Prostate gland (tissue), 2 donors: Measurements from ENCODE around the gene NEK10. TPM values are rescaled to one million over a fixed set of nuclear protein-coding genes. Genes with fewer than 3 reads are reported as not detected.

Experiments used
- DNase-seq: peaks from one replicate; pipeline ENCODE4 v3.0.0-alpha.2; 2019; ENCODE audit warnings: low spot score
- H3K27ac ChIP-seq, 2 donors: fragments of 200-600 bp; sonication (generic); 2 replicates each; pipeline ENCODE4 v1.5.1; 2017 to 2019
- H3K27me3 ChIP-seq: fragments of 200-600 bp; sonication (generic); replicated peaks from 2 replicates; pipeline ENCODE4 v1.5.1; 2019; ENCODE audit not compliant: insufficient read depth
- H3K36me3 ChIP-seq, 2 donors: fragments of 200-600 bp; sonication (generic); 1 replicate in 1 of 2; 2 replicates in 1 of 2; pipeline versions ENCODE4 v1.5.1 to v1.8.1; 2017 to 2019
- H3K4me1 ChIP-seq: fragments of 200-600 bp; sonication (generic); replicated peaks from 2 replicates; pipeline ENCODE4 v1.5.1; 2019
- H3K4me3 ChIP-seq, 2 donors: fragments of 200-600 bp; sonication (generic); 2 replicates each; pipeline ENCODE4 v1.5.1; 2017 to 2019
- H3K9me3 ChIP-seq: fragments of 200-600 bp; sonication (generic); 2 replicates; pipeline ENCODE4 v1.5.1; 2017
- POLR2A ChIP-seq: fragments of 450-650 bp; IDR thresholded peaks from one replicate; pipeline ENCODE4 v1.6.1; 2016; ENCODE audit warnings: antibody characterized with exemption, mild to moderate bottlenecking
- POLR2AphosphoS5 ChIP-seq: sonication (generic); formaldehyde crosslinking; IDR thresholded peaks from one replicate; pipeline ENCODE4 v1.6.1; 2017; ENCODE audit warnings: antibody characterized with exemption
- WGBS: methylation state at CpG from one replicate; pipeline ENCODE4 v1.1.5; 2018; 5-methylcytosine and 5-hydroxymethylcytosine counted together
- intact Hi-C: fragments of 100-400 bp; cut with DNase I; formaldehyde crosslinking; loops from one replicate; pipeline ENCODE4 v1.14.2; 2022
- total RNA-seq, 2 donors: library from RNA; depleted of rRNA; stranded (reverse); fragments of >200 nt; gene quantifications; one replicate each; pipeline ENCODE4 v1.1.0, GENCODE V29; 2016
- TF ChIP-seq, protein P1 (sequence below), 4 experiments: fragments of 200-600 bp in 2 of 4; fragments of 450-650 bp in 2 of 4; sonication (generic) in 2 of 4; IDR thresholded peaks; 1 replicate in 3 of 4; 2 replicates in 1 of 4; pipeline ENCODE4 v1.5.1; 2016 to 2019; ENCODE audit warnings: antibody characterized with exemption in 4 of 4, mild to moderate bottlenecking in 2 of 4, moderate library complexity in 2 of 4

Gene NEK10
- total RNA-seq, 2 donors from 2014 or later = 8.9 to 9.1 TPM

DNA sequence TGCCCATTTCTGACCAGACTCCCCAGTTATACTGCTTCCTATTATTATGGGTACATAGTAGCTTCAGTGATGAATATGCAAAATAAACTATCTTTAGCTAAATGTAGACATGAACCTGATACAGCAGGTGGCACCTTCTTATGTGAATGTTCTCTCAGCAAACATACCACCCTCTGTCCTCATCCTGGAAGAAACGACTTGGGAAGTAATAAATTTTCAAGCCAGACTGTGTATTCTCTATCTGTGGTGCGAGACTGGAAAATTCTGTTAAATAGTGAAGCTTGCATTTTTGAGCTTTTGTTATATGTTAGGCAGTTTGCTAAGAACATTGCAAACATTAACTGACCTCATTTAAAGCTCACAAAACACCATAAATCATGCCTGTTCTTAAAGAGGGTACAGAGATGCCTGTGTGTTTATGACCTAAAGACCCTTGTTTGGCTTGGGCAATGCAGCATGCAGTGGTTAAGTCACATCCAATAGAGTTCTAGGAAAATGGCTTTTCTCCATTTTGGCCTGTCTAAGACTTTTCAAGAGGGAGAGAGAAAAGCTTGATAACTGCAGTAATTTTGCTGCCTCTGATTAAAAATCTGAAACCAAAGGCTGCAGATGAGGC, 287.1 kb downstream of the NEK10 start:
- Histone ChIP-seq H3K4me3 (no peak overlapping the region), H3K9me3 (no peaks in the 10 kb centered on the region), H3K27me3 (no peaks in the 10 kb centered on the region), H3K36me3 (no peaks in the 10 kb centered on the region), H3K27ac (no peak overlapping the region), H3K4me1 (no peaks in the 10 kb centered on the region)
- 15% methylated on average over 2 of the region's 2 CpGs for WGBS
- TF ChIP-seq POLR2AphosphoS5 = no peak
- TF ChIP-seq, protein P1, sequence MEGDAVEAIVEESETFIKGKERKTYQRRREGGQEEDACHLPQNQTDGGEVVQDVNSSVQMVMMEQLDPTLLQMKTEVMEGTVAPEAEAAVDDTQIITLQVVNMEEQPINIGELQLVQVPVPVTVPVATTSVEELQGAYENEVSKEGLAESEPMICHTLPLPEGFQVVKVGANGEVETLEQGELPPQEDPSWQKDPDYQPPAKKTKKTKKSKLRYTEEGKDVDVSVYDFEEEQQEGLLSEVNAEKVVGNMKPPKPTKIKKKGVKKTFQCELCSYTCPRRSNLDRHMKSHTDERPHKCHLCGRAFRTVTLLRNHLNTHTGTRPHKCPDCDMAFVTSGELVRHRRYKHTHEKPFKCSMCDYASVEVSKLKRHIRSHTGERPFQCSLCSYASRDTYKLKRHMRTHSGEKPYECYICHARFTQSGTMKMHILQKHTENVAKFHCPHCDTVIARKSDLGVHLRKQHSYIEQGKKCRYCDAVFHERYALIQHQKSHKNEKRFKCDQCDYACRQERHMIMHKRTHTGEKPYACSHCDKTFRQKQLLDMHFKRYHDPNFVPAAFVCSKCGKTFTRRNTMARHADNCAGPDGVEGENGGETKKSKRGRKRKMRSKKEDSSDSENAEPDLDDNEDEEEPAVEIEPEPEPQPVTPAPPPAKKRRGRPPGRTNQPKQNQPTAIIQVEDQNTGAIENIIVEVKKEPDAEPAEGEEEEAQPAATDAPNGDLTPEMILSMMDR (IDR thresholded peaks at IDR 0.05) = no peak
- no peak for TF ChIP-seq POLR2A
- intact Hi-C loops = no loop called here
- DNase-seq = no peak

DNA sequence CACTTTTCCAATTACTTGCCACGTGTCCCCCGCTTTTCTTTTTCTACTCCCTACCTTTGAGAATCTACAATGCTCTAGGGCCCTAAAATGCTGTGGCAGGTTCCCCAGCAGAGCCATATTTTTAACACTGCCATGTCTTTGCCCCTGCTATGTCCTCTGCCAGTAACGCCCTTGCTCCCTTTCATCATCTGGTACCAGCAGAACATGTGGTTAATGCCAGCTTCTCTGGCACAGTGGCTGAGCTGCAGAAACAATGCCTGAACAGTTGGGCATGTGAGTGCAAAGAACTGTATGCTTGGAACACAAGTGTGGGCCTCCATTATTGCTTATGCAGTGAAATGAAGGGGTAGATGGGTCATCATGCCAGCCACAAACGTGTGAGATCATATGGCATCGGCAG, 287.6 kb downstream of the NEK10 start:
- TF ChIP-seq POLR2AphosphoS5 (no peak), POLR2A (no peak)
- TF ChIP-seq, protein P1 (IDR thresholded peaks at IDR 0.05) = no peak
- Histone ChIP-seq H3K27me3 (no peaks in the 10 kb centered on the region), H3K9me3 (no peaks in the 10 kb centered on the region), H3K4me3 (no peak overlapping the region), H3K4me1 (no peaks in the 10 kb centered on the region), H3K27ac (no peak overlapping the region), H3K36me3 (no peaks in the 10 kb centered on the region)
- no peak for DNase-seq
- intact Hi-C loops = no loop called here
- 51% methylated on average over 5 of the region's 5 CpGs for WGBS

DNA sequence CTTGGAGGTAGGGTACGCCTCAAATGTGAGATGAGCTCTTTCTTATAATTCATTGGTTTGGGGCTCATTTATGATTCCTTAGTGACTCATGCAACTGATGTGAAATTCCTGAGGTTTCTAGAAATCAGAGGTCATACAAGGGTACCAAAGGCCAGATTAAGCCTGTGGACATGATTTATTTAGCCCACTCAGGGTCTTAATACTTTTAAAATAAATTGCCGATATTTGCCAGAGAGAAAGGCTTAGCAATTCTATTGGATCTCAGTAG, 289.0 kb downstream of the NEK10 start:
- no peaks in the 10 kb centered on the region for H3K36me3 ChIP-seq
- 96% methylated on average over 2 of the region's 2 CpGs for WGBS
- H3K27ac ChIP-seq = no peak overlapping the region
- H3K4me3 ChIP-seq = no peak overlapping the region
- H3K27me3 ChIP-seq = no peaks in the 10 kb centered on the region
- no peaks in the 10 kb centered on the region for H3K9me3 ChIP-seq
- DNase-seq = no peak
- no peaks in the 10 kb centered on the region for H3K4me1 ChIP-seq
- intact Hi-C loops = no loop called here
- TF ChIP-seq POLR2AphosphoS5 (no peak), POLR2A (no peak)
- TF ChIP-seq, protein P1 (IDR thresholded peaks at IDR 0.05) = no peak

DNA sequence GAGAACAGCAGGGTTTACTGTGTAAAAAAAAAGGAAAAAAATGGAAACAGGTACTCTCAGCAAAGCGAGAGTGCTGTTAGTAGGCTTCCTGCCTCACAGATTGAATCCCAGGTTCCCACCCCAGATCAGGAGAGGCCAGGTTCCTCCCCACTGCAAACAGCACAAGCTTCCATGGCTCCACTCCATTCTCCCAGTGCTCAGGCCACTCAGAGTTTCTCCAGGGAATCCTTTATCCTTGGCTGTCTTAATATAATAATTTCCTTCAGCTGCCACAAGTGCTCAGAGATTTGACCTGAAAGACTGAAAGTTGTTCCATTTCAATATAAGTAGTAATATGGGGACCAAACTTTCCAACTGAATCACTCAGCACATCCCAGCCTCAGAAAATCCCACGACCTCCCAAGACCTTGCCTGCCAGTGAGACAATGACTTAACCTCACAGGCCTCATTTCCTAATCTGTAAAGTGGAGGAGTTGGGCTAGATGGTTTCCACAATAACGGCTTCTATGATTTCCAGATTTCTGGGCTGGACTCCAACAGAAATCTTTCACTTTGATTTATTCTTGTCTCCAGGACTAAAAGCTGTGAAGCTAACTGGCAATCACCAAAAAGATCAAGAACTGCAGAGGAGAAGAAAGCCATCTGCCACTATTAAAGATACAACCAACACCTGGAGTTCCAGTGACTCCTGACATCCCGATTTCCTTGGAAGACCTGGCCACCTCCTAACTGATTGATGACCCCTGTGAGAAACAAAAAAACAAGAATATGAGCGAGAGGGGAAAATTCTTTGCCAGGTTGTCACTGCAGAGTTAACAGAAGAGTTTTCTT, 289.5 kb downstream of the NEK10 start:
- no peak overlapping the region for H3K27ac ChIP-seq

More for the DNA sequence above, 289.5 kb downstream of the NEK10 start:
- no peaks in the 10 kb centered on the region for H3K27me3 ChIP-seq
- no peaks in the 10 kb centered on the region for H3K4me1 ChIP-seq
- 58% methylated on average over 5 of the region's 5 CpGs for WGBS
- DNase-seq = no peak
- TF ChIP-seq POLR2A (no peak), POLR2AphosphoS5 (no peak)
- TF ChIP-seq, protein P1 (IDR thresholded peaks at IDR 0.05) = no peak
- H3K36me3 ChIP-seq = no peaks in the 10 kb centered on the region
- H3K4me3 ChIP-seq = no peak overlapping the region
- intact Hi-C loops = no loop called here
- H3K9me3 ChIP-seq = no peaks in the 10 kb centered on the region
